GM12873 (cell line): ENCODE data around the gene BNC2.

Source experiments
- CTCF ChIP-seq: IDR thresholded peaks from 2 replicates; pipeline ENCODE4 v1.5.1; 2012; ENCODE audit warnings: low read depth, mild to moderate bottlenecking, moderate library complexity, low read length, control low read depth; ENCODE audit not compliant: insufficient read depth; ENCODE audit errors: missing control alignments

Gene BNC2

GRCh38 chr9:16419124-16419523 is 451.3 kb downstream of the BNC2 start:
- TF ChIP-seq CTCF, result no peak

GRCh38 chr9:16418721-16419120 is 451.7 kb downstream of the BNC2 start:
- no peak for TF ChIP-seq CTCF

GRCh38 chr9:16417749-16418148 is 452.7 kb downstream of the BNC2 start:
- no peak for TF ChIP-seq CTCF

- TF ChIP-seq CTCF, result no peak
Observed at GRCh38 chr9:16417161-16417560, 453.3 kb downstream of the BNC2 start.

- no peak for TF ChIP-seq CTCF
Observed at GRCh38 chr9:16414451-16414850, 456.0 kb downstream of the BNC2 start.

- no peak for TF ChIP-seq CTCF
Observed at GRCh38 chr9:16413509-16414016, 456.9 kb downstream of the BNC2 start.

GRCh38 chr9:16412740-16413139 is 457.7 kb downstream of the BNC2 start:
- no peak for TF ChIP-seq CTCF

- TF ChIP-seq CTCF, result no peak
Observed at GRCh38 chr9:16411311-16411710, 459.2 kb downstream of the BNC2 start.
